Mesendoderm (in vitro differentiated cells): ENCODE results near the gene MICAL2.
A peak's percentile ranks its signal among the peaks of the same experiment; 100 is the strongest.

Source experiments
- DNase-seq: peaks from one replicate; pipeline ENCODE4 v3.0.0; 2013
- H2AK5ac ChIP-seq: 2 replicates; pipeline ENCODE4 v1.6.1; 2013; ENCODE audit warnings: low read length, inconsistent platforms
- H2BK120ac ChIP-seq: 2 replicates; pipeline ENCODE4 v1.6.1; 2013; ENCODE audit warnings: low read depth, mild to moderate bottlenecking, low read length, moderate library complexity, mixed read lengths
- H2BK15ac ChIP-seq: replicated peaks from 2 replicates; pipeline ENCODE4 v1.6.1; 2013; ENCODE audit warnings: low read depth, mild to moderate bottlenecking, moderate library complexity
- H2BK5ac ChIP-seq: 2 replicates; pipeline ENCODE4 v1.6.1; 2013; ENCODE audit warnings: low read length, inconsistent platforms
- H3K18ac ChIP-seq: 2 replicates; pipeline ENCODE4 v1.6.1; 2013; ENCODE audit warnings: mild to moderate bottlenecking, low read length, mixed read lengths
- H3K23ac ChIP-seq: one replicate; pipeline ENCODE4 v1.6.1; 2013; ENCODE audit warnings: low read length
- H3K27ac ChIP-seq: 2 replicates; pipeline ENCODE4 v1.5.1; 2013; ENCODE audit warnings: low read depth, mild to moderate bottlenecking, inconsistent platforms, low read length, moderate library complexity
- H3K27me3 ChIP-seq: 2 replicates; pipeline ENCODE4 v1.6.1; 2013; ENCODE audit warnings: low read length, control low read depth, mild to moderate bottlenecking, inconsistent platforms; ENCODE audit not compliant: insufficient read depth, poor library complexity
- H3K36me3 ChIP-seq: 2 replicates; pipeline ENCODE4 v1.6.1; 2013; ENCODE audit warnings: low read length, inconsistent platforms; ENCODE audit not compliant: control insufficient read depth, insufficient read depth
- H3K4ac ChIP-seq: one replicate; pipeline ENCODE4 v1.6.1; 2013; ENCODE audit warnings: low read depth, mild to moderate bottlenecking, low read length, moderate library complexity
- H3K4me1 ChIP-seq: 2 replicates; pipeline ENCODE4 v1.6.1; 2013; ENCODE audit warnings: low read depth, low read length, inconsistent platforms; ENCODE audit not compliant: control insufficient read depth
- H3K4me2 ChIP-seq: 2 replicates; pipeline ENCODE4 v1.6.1; 2013; ENCODE audit warnings: low read length
- H3K4me3 ChIP-seq: 2 replicates; pipeline ENCODE4 v1.5.1; 2013; ENCODE audit warnings: mild to moderate bottlenecking, low read length
- H3K56ac ChIP-seq: one replicate; pipeline ENCODE4 v1.6.1; 2013; ENCODE audit warnings: low read length
- H3K79me1 ChIP-seq: 2 replicates; pipeline ENCODE4 v1.6.1; 2013; ENCODE audit warnings: low read length, inconsistent platforms
- H3K79me2 ChIP-seq: 2 replicates; pipeline ENCODE4 v1.6.1; 2013; ENCODE audit warnings: mild to moderate bottlenecking, low read length; ENCODE audit not compliant: control insufficient read depth, insufficient read depth
- H3K9ac ChIP-seq: 2 replicates; pipeline ENCODE4 v1.6.1; 2013; ENCODE audit warnings: low read length, inconsistent platforms
- H4K5ac ChIP-seq: one replicate; pipeline ENCODE4 v1.6.1; 2013; ENCODE audit warnings: low read length
- H4K8ac ChIP-seq: one replicate; pipeline ENCODE4 v1.6.1; 2013; ENCODE audit warnings: low read depth, mild to moderate bottlenecking, control low read depth, low read length, moderate library complexity
- WGBS: extraction: QIAGEN DNeasy Blood & Tissue Kit; methylation state at CpG from one replicate; pipeline ENCODE4 v1.1.7; 2013; ENCODE audit warnings: low lambda C conversion rate, missing lambda C conversion rate; ENCODE audit not compliant: insufficient coverage; ENCODE audit errors: extremely low coverage; 5-methylcytosine and 5-hydroxymethylcytosine counted together

The MICAL2 gene

GRCh38 chr11:12134236-12134585 lies 23.8 kb downstream of the MICAL2 start:
- Histone ChIP-seq H3K27ac (no peak overlapping the region), H2AK5ac (no peak overlapping the region), H3K18ac (no peak overlapping the region), H2BK15ac (no peak overlapping the region), H2BK5ac (no peak overlapping the region), H3K36me3 (no peaks in the 10 kb centered on the region), H3K4ac (no peak overlapping the region), H3K79me2 (no peaks in the 10 kb centered on the region), H3K56ac (no peak overlapping the region), H3K79me1 (no peaks in the 10 kb centered on the region), H3K27me3 (no peaks in the 10 kb centered on the region), H3K23ac (no peak overlapping the region), H3K4me3 (no peak overlapping the region), H4K8ac (no peak overlapping the region), H3K4me1 (peaks cover 2% of the 10 kb centered on the region), H3K4me2 (no peak overlapping the region), H2BK120ac (no peak overlapping the region), H4K5ac (no peak overlapping the region), H3K9ac (no peak overlapping the region)
- no CpG with 5 or more reads among the region's 4 CpGs for WGBS
- no peak for DNase-seq

GRCh38 chr11:12135185-12135584 lies 24.8 kb downstream of the MICAL2 start:
- H3K27ac ChIP-seq, result no peak overlapping the region
- peaks cover 2% of the 10 kb centered on the region for H3K4me1 ChIP-seq
- no peaks in the 10 kb centered on the region for H3K27me3 ChIP-seq
- H3K36me3 ChIP-seq, result no peaks in the 10 kb centered on the region
- no peak overlapping the region for H3K18ac ChIP-seq
- no peaks in the 10 kb centered on the region for H3K79me1 ChIP-seq
- no peak overlapping the region for H2BK120ac ChIP-seq
- DNase-seq, result no peak
- H4K8ac ChIP-seq, result no peak overlapping the region
- no peak overlapping the region for H2BK5ac ChIP-seq
- no peak overlapping the region for H2BK15ac ChIP-seq
- no peak overlapping the region for H3K4me3 ChIP-seq
- WGBS, result no CpG with 5 or more reads among the region's 1 CpG
- H3K4ac ChIP-seq, result no peak overlapping the region
- no peak overlapping the region for H3K9ac ChIP-seq
- no peak overlapping the region for H3K4me2 ChIP-seq
- no peak overlapping the region for H3K23ac ChIP-seq
- no peak overlapping the region for H3K56ac ChIP-seq
- no peak overlapping the region for H2AK5ac ChIP-seq
- H3K79me2 ChIP-seq, result no peaks in the 10 kb centered on the region
- no peak overlapping the region for H4K5ac ChIP-seq

- H3K36me3 ChIP-seq, result no peaks in the 10 kb centered on the region
- no peaks in the 10 kb centered on the region for H3K79me1 ChIP-seq
- H3K56ac ChIP-seq, result no peak overlapping the region
- no peak overlapping the region for H3K23ac ChIP-seq
- no peak overlapping the region for H2BK5ac ChIP-seq
- H3K79me2 ChIP-seq, result no peaks in the 10 kb centered on the region
- peaks cover 2% of the 10 kb centered on the region for H3K4me1 ChIP-seq
- H3K9ac ChIP-seq, result no peak overlapping the region
- no peak overlapping the region for H4K8ac ChIP-seq
- no peak overlapping the region for H2BK120ac ChIP-seq
- no peaks in the 10 kb centered on the region for H3K27me3 ChIP-seq
- H4K5ac ChIP-seq, result no peak overlapping the region
- no peak overlapping the region for H2BK15ac ChIP-seq
- no peak overlapping the region for H3K18ac ChIP-seq
- no peak overlapping the region for H3K4me3 ChIP-seq
- no peak overlapping the region for H2AK5ac ChIP-seq
- WGBS, result no CpG with 5 or more reads among the region's 12 CpGs
- H3K4me2 ChIP-seq, result no peak overlapping the region
- H3K27ac ChIP-seq, result no peak overlapping the region
- H3K4ac ChIP-seq, result no peak overlapping the region
- DNase-seq, result no peak
These were observed 26.8 kb downstream of the MICAL2 start for GRCh38 chr11:12137005-12137690.

GRCh38 chr11:12137938-12138731 lies 27.7 kb downstream of the MICAL2 start:
- no peak overlapping the region for H3K27ac ChIP-seq

GRCh38 chr11:12139144-12139881 lies 28.9 kb downstream of the MICAL2 start:
- H3K4me3 ChIP-seq, result no peak overlapping the region
- H2BK5ac ChIP-seq, result no peak overlapping the region
- H3K36me3 ChIP-seq, result no peaks in the 10 kb centered on the region
- peaks cover 2% of the 10 kb centered on the region for H3K4me1 ChIP-seq
- H3K9ac ChIP-seq, result no peak overlapping the region
- H3K79me1 ChIP-seq, result no peaks in the 10 kb centered on the region
- no peak overlapping the region for H2BK15ac ChIP-seq
- H2AK5ac ChIP-seq, result no peak overlapping the region
- no peak overlapping the region for H3K56ac ChIP-seq
- H3K4me2 ChIP-seq, result no peak overlapping the region
- no peaks in the 10 kb centered on the region for H3K27me3 ChIP-seq
- no peak overlapping the region for H3K23ac ChIP-seq
- no peak overlapping the region for H2BK120ac ChIP-seq
- no peaks in the 10 kb centered on the region for H3K79me2 ChIP-seq
- DNase-seq, result no peak
- H3K4ac ChIP-seq, result no peak overlapping the region
- H3K18ac ChIP-seq, result no peak overlapping the region
- no peak overlapping the region for H4K8ac ChIP-seq
- no peak overlapping the region for H4K5ac ChIP-seq
- H3K27ac ChIP-seq, result no peak overlapping the region
- no CpG with 5 or more reads among the region's 12 CpGs for WGBS

More at GRCh38 chr11:12137938-12138731, 27.7 kb downstream of the MICAL2 start:
- Histone ChIP-seq H3K79me2 (no peaks in the 10 kb centered on the region), H3K27me3 (no peaks in the 10 kb centered on the region), H3K79me1 (no peaks in the 10 kb centered on the region), H2BK15ac (no peak overlapping the region), H3K4ac (no peak overlapping the region), H2BK120ac (no peak overlapping the region), H4K5ac (no peak overlapping the region), H2AK5ac (no peak overlapping the region), H3K9ac (no peak overlapping the region), H4K8ac (no peak overlapping the region), H3K23ac (no peak overlapping the region), H3K4me3 (no peak overlapping the region), H3K36me3 (no peaks in the 10 kb centered on the region), H2BK5ac (no peak overlapping the region), H3K4me2 (no peak overlapping the region), H3K56ac (no peak overlapping the region), H3K18ac (no peak overlapping the region), H3K4me1 (peaks cover 2% of the 10 kb centered on the region)
- peak; percentile 77 for DNase-seq
- WGBS, result no CpG with 5 or more reads among the region's 13 CpGs
